ENCODE measurements around the gene PAFAH1B1. TPM values are rescaled to one million over a fixed set of nuclear protein-coding genes. Genes with fewer than 3 reads are reported as not detected.
"Not testable (repeated sequence)": the region's sequence is repeated elsewhere in the genome, so short reads cannot be mapped to it uniquely, and the experiment has no call there.

The PAFAH1B1 gene
- total RNA-seq, 1 donor from 2014 or later: 115 TPM

DNA sequence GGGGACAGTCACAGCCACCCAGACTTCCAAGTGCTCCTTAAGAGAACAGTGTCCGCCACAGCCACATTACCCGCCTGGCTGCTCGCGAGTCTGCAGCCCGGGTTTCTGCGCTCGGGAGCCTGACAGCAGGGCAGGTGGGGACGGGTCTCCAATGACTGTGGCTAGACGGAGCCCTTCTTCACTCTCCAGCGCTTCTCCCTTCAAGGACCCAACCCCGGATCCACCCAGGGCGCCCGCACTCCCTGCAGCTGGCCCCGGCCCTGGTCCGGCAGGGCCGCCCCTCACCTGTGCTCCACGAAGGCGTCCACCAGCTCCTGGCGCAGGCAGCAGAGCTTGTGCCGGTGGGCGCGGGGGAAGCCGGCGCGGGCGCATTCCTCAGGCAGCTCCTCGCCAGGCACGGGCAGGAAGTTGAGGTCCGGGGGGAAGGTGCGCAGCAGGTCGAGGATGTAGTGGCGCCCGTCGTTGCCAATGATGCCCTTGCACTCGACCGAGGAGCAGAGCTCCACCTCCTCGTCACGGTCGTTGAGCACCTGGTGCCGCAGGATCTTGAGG, 104.2 kb downstream of the PAFAH1B1 start:
- Histone ChIP-seq H3K4me1 (no peaks in the 10 kb centered on the region), H3K27ac (replicated peaks) (no peak overlapping the region), H3K27me3 (ENCODE audit: low read depth) (no peaks in the 10 kb centered on the region), H3K4me3 (no peak overlapping the region), H3K36me3 (peaks cover 100% of the 10 kb centered on the region), H3K9me3 (replicated peaks) (no peaks in the 10 kb centered on the region)
- TF ChIP-seq, protein P1, sequence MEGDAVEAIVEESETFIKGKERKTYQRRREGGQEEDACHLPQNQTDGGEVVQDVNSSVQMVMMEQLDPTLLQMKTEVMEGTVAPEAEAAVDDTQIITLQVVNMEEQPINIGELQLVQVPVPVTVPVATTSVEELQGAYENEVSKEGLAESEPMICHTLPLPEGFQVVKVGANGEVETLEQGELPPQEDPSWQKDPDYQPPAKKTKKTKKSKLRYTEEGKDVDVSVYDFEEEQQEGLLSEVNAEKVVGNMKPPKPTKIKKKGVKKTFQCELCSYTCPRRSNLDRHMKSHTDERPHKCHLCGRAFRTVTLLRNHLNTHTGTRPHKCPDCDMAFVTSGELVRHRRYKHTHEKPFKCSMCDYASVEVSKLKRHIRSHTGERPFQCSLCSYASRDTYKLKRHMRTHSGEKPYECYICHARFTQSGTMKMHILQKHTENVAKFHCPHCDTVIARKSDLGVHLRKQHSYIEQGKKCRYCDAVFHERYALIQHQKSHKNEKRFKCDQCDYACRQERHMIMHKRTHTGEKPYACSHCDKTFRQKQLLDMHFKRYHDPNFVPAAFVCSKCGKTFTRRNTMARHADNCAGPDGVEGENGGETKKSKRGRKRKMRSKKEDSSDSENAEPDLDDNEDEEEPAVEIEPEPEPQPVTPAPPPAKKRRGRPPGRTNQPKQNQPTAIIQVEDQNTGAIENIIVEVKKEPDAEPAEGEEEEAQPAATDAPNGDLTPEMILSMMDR (IDR thresholded peaks at IDR 0.05; ENCODE audit: borderline replicate concordance): no peak
- intact Hi-C loops (cut with micrococcal nuclease): no loop called here
- DNase-seq: no peak

DNA sequence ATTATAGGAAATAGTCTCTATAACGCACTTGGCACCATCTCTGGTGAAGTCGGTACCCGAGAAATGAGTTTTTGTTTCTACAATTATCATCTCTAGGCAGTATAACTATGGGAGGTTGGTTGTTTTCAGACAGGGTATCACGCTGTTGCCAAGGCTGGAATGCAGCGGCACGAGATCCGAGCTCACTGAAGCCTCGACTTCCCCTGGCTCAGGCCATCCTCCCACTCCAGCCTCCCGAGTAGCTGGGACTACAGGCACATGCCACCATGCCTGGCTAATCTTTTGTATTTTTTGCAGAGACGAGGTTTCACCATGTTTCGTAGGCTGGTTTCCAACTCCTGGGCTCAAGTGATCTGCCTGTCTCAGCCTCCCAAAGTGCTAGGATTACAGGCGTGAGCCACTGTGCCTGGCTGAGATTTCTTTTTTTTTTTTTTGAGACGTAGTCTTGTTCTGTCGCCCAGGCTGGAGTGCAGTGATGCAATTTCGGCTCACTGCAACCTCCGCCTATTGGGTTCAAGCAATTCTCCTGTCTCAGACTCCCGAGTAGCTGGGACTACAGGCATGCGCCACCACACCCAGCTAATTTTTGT, 105.9 kb downstream of the PAFAH1B1 start:
- intact Hi-C loops (cut with micrococcal nuclease); H3K27me3 ChIP-seq (ENCODE audit: low read depth); H3K4me1 ChIP-seq; H3K27ac ChIP-seq (replicated peaks); H3K9me3 ChIP-seq (replicated peaks); H3K4me3 ChIP-seq; DNase-seq: not testable (repeated sequence)
- H3K36me3 ChIP-seq: peaks cover 100% of the 10 kb centered on the region

DNA sequence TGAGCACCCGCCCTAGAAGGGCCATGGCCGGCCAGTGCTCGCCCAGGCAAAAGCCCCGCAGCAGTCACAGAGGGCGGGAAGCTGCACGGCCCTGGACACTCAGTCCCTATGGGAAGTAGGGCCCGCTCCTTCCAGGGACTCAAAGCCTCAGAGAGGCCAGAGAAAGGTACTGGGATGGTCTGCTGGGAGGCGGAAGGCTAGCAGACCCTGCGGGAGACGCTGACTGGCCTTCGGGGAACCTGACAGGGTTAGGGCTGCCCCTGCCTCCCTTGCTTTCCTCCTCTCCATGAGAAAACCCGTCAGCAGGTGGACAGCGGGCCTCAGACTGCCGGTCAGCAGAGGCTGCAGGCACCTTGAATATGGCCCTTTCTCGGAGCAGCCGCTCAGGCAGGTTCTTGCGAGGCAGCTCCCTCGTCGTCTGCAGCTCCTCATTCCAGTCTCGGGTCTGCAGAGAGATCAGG, 106.6 kb downstream of the PAFAH1B1 start:
- TF ChIP-seq, protein P1 (IDR thresholded peaks at IDR 0.05; ENCODE audit: borderline replicate concordance): no peak
- no peaks in the 10 kb centered on the region for H3K27me3 ChIP-seq (ENCODE audit: low read depth)
- no peak overlapping the region for H3K27ac ChIP-seq (replicated peaks)
- peaks cover 93% of the 10 kb centered on the region for H3K36me3 ChIP-seq
- intact Hi-C loops (cut with micrococcal nuclease): no loop called here
- H3K4me3 ChIP-seq: no peak overlapping the region
- H3K9me3 ChIP-seq (replicated peaks): no peaks in the 10 kb centered on the region
- DNase-seq: no peak
- peaks cover 11% of the 10 kb centered on the region for H3K4me1 ChIP-seq

DNA sequence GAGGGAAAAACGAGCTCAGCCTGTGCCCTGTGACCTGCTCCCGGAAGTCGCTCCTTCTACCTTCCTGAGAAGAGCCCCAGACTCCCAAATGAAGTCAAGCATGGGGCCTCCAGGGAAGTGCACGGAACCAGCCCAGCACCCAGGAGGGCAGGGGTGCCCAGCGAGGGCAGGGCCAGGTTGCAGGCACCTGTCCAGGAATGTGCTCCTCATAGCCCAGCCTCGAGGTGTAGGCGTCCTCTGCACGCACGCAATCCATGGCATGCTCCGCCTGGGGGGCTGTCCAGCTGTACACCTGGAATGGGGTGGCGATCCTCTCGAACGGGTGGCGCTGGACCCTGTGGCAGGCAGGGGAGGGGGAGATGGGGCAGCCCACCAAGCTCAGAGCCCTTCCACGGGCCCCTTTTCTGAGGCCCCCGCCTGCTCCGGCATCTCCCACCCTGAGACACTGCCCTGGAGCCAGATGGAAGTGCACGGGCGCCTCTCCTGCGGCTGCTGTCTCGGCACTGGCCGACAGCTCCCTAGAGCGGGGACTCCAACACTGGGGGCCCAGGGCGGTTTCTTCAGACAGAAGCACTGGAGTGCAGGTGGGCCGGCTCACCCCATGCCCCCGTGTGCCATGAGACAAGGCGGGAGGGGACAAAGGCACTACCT, 107.2 kb downstream of the PAFAH1B1 start:
- no peaks in the 10 kb centered on the region for H3K27me3 ChIP-seq (ENCODE audit: low read depth)
- DNase-seq: peak; percentile 10
- H3K4me3 ChIP-seq: no peak overlapping the region
- peaks cover 17% of the 10 kb centered on the region for H3K4me1 ChIP-seq
- no peak overlapping the region for H3K27ac ChIP-seq (replicated peaks)
- TF ChIP-seq, protein P1 (IDR thresholded peaks at IDR 0.05; ENCODE audit: borderline replicate concordance): no peak
- intact Hi-C loops (cut with micrococcal nuclease): no loop called here
- no peaks in the 10 kb centered on the region for H3K9me3 ChIP-seq (replicated peaks)
- H3K36me3 ChIP-seq: peaks cover 87% of the 10 kb centered on the region

DNA sequence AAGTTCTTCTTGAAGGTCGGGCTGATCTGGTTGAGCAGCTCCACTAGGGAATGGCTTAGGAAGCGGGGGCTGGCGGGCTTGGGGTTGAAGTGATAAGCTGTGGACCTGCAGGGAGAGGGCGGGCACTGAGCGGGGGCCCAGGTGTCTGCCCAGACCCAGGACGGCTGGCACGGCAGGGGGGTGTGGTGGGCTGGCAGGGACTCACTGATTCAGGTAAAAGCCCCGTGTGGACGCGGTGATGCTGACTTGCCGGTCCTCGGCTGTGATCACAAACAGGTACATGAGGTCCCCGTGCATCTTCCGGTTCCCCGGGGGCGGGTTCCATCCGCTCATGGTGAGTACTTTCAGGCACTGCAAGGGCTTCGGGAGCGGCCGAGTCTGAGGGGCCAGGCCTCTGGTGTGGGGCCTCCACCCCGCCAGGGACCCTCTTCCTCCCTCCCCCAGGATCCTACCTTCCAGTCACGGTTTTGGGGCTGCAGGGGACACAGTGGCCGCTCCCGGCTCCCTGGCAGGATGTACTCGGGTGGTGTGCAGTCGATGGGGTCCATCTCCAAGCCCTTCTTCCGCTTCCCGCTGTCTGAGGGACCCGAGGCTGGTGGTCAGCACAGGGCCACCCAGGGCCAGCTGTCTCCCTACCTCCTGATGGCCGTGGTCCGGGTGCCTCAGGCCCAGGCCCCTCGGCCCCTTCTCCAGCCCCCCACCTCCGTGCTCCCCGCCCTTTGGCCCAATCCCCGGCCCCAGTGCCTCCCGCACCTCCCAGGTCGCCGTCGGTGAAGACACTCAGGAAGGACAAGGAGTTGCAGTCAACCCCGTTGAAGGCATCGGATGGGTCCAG, 107.9 kb downstream of the PAFAH1B1 start:
- peak; percentile 8 for DNase-seq
- H3K9me3 ChIP-seq (replicated peaks): no peaks in the 10 kb centered on the region
- peaks cover 79% of the 10 kb centered on the region for H3K36me3 ChIP-seq
- peaks cover 24% of the 10 kb centered on the region for H3K4me1 ChIP-seq
- intact Hi-C loops (cut with micrococcal nuclease): no loop called here
- TF ChIP-seq, protein P1 (IDR thresholded peaks at IDR 0.05; ENCODE audit: borderline replicate concordance): no peak
- no peaks in the 10 kb centered on the region for H3K27me3 ChIP-seq (ENCODE audit: low read depth)
- no peak overlapping the region for H3K27ac ChIP-seq (replicated peaks)
- H3K4me3 ChIP-seq: no peak overlapping the region

Data from left ventricle myocardium inferior (tissue), 1 donor.